Measurements from ENCODE around the gene NRG2.

NRG2 gene

DNA sequence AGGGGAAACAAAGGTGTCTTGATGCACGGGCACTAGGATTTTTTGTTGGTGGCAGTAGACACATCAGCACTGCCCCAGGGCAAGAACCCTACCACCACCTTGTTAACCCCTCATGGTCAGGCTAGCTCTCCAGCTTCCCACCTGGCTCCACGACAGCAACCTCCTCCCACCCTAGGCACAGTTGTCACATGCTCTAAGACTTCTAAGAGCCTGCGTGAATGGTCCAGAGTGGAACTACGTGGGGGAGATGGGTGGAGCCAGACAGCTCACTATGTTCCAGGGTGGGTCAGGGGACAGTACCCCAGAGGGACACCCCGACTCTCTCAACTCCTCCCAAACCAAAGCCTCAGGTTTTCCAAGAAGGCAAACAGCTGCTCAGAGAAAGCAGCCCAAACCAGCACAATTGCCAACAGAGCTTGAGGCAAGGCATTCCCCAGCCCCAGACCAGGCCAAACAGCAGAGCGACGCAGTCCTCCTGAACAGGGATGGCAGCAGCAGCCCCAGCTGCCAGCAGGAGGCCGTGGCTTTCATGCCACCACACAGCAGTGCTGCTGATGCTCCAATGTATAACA lies 78.0 kb downstream of the NRG2 start:
- DNase-seq: no peak

GRCh38 chr5:139964266-139964993 lies 78.7 kb downstream of the NRG2 start:
- DNase-seq: no peak

DNA sequence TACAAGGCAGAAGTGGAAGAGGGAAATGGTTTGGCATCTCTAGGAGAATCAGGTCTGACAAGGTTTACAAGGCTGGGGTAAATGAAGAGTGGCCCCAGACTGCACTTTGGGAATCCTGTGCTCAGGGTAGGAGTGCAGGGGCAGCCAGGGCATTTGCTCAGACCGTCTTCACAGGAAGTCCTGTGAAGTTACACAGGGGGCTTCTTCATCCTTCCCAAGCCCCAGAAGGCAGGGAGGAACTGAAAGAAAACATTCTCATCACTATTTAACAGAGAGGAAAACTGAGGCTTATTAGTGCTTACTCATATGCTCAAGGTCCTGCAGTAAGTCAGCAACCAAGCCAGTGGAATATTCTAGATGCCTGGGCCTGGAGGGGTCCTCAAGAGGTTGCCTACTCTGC lies 80.7 kb downstream of the NRG2 start:
- no peak for DNase-seq

DNA sequence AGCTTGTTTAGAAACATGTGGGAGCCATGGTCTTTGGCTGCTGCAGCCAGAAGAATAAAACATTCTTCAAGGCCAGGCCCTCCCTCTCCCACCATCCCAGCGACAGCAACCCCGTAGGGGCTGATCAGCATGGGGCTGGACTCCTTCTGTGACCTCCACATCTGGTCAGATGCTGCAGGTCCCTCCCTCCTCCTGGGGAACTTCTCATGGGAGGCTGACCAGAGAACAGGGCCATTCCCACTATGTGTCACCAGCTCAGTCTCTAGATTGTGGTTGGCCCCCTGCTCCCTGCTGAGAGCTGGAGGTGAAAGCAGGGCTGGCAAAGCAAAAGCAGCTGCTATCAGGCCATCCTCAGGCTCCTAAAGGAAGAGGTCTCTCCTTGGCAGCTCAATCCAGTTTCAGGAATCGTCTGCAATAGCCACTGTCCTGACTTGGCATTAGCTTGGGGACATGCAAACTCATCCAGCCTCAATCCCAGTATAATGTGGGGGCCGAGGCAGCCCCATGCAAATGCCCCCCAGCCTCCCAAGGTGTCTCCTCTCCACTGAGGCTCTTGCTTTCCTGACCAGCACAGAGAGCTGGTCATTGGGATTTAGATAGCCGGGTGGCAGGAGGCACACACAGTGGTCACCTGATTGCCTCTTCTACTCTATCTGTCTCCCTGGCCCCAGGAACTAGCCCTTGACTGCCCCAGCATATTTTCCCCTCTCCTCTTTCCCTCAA lies 81.5 kb downstream of the NRG2 start:
- DNase-seq: no peak

GRCh38 chr5:139960723-139961383 lies 82.2 kb downstream of the NRG2 start:
- DNase-seq: no peak

GRCh38 chr5:139958432-139959148 lies 84.5 kb downstream of the NRG2 start:
- no peak for DNase-seq

DNA sequence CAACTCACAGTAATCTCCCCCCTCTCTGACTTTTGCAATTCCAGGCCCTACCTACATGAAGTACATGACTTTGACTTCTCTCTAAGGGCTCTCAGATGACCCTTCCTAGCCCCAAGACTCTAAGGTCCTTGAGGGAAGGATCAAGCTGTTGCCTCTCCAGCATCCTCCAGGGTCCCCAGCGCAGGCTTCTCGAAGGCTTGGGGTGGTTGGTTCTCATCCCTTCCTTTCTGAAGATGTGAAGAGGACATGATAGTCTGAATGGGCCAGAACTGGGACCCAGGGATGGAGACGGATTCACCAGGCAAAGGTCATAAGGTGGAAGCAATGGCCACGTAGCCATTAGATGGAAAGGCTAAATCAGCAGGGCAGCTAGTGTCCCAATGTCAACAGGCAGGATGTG lies 86.8 kb downstream of the NRG2 start:
- no peak for DNase-seq

DNA sequence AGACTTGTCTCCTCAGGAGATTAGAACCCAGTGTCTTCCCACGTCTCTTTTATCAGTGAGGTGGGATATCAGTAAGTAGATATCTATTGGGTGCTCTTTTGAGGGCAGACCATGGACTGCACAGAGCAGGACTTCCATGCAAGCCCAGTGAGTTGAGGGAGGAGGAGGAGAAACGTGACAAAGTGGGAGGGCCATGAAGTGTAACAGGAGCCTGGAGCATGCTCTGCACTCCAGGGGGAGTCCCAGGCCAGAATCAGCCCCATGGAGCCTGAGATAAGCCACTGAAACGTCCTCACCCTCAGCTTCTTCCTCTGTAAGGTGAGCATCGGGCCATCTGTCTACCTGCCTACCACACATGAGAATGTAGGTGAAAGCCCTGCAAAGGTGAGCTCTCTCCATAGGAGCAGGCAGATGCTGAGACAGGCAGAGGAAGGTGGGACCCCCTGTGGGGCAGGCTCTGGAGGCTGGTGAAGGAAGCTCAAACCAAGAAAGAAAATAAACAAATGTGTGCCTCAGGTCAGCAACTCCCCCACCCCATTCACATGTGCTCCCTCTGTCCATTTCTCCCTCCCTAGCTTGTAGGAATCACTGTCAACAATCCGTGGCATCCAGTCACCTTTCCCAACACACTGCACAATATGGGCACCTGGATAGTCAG lies 87.4 kb downstream of the NRG2 start:
- DNase-seq: no peak

DNA sequence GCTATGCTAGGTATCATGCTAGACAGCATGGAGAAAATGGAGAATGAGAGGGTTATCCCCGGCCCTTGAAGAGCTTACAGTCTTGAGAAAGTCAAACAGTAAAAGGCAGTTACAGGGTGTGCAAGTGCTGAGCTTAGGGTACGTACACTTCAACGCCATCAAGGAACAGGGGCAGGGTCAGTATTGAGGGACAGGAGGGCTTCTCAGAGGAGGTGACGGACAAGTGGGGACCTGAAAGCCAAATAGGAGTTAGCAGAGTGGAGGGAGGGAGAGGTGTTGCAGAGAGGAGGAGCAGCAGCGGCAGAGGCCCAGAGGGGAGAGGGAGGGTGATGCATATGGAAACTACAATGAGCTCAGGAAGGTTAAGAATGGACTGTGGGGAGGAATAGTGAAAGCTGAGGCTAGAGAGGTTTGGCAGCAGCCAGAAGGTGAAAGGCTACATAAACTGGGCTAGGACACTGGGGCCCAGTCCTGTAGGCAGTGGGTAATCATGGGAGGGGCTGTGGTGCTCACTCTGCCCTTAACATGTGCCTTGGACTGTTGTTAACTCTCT lies 88.0 kb downstream of the NRG2 start:
- no peak for DNase-seq

- DNase-seq: no peak
Measured at GRCh38 chr5:139954462-139954861, 88.6 kb downstream of the NRG2 start.

- DNase-seq: no peak
Measured at GRCh38 chr5:139954022-139954421, 89.1 kb downstream of the NRG2 start.

- DNase-seq: no peak
Measured at GRCh38 chr5:139952574-139952973, 90.5 kb downstream of the NRG2 start.

DNA sequence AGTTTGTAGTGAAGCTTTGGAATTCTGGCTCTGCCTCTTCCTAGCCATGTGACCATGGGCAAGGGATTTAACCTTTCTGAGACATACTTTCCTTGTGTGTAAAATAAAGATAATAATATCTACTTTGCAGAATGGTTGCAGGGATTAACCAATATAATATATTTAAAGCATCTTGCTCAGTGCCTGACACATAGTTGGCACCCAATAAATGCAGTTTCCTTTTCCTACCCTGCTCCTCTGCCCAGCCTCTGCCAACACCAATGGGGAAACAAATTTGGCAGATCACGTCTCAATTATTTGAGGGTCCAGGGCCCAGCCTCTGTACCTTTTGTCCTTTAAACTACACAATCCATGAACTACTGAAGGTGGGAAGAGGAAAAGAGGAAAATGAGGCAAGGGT lies 91.1 kb downstream of the NRG2 start:
- DNase-seq: no peak

DNA sequence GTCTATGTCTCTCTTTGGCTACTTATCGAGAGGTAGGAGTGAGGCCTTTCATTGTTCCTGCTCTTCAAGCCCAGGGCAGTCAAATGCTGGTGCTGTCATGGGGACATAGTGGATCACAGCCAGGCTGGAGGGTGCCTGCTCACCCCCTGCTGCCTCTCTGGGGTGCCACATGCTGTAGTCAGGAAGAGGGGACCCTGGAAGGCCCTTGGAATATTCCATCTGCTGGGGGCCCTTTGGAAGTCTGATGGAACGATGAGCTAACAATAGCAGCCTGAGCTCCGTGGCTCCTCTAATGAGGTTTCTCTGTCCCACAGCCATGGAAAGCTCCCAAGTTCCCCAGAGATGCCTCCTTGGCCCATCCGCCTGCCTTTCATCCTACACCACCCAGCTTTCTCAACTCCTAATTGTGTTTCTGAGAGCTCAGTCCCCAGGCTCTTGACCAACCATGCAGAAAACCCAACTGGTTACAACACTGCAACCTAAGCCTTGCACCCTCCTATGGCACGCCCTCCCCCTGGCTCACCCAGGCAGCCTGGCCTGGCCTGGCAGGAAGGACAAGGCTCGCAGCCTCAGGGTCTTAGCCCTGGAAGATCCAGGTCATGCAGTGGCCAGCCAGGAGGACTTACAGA lies 91.7 kb downstream of the NRG2 start:
- DNase-seq: no peak

GRCh38 chr5:139950436-139950835 lies 92.7 kb downstream of the NRG2 start:
- no peak for DNase-seq

DNA sequence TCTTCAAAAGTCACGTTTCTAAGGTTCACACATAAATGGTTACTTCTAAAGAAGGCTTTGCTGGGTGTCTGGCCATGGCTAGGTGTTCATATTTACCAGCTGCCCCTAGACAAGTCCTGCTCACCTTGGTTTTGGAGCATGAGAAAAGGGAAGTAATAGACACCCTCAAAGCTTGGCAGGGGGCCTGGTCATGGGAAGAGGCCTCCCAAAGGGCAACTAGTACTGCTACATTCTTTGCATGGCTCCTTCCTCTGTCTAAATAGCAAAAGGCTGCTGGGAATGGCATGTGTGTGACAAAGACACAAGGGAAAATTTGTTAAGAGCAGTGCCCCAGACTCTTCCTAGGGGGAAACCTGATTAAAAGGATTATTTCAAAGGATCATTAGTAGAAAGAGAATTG lies 93.4 kb downstream of the NRG2 start:
- no peak for DNase-seq

- DNase-seq: no peak
Measured at GRCh38 chr5:139947727-139948126, 95.4 kb downstream of the NRG2 start.

GRCh38 chr5:139946440-139946839 lies 96.7 kb downstream of the NRG2 start:
- no peak for DNase-seq

DNA sequence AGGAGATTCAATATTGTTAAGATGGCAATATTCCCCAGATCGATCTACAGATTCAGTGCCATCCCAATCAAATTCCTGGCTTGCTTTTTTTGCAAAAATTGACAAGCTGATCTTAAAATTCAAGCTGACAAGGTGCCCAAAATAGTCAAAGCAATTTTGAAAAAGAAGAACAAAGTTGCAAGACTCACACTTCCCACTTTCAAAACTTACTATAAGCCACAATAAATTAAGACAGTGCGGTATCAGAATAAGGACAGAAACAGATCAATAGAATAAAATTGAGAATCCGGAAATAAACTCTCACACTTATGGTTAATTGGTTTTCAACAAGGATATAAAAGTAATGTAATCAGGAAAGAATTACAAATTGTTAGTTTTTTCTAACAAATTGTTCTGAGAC lies 97.1 kb downstream of the NRG2 start:
- DNase-seq: no peak

- no peak for DNase-seq
Measured at GRCh38 chr5:139942243-139942642, 100.9 kb downstream of the NRG2 start.

- no peak for DNase-seq
Measured at GRCh38 chr5:139930406-139930805, 112.7 kb downstream of the NRG2 start.
